ENCODE results near the gene CLBA1.

The CLBA1 gene

GRCh38 chr14:104953896-104954656 lies 31.5 kb upstream of the CLBA1 start:
- no peak for TF ChIP-seq CTCF (IDR thresholded peaks at IDR 0.05; ENCODE audit: low read depth, low read length, missing control alignments)
- DNase-seq (ENCODE audit: extremely low read depth, low read depth) = no peak
- no peak overlapping the region for H3K4me3 ChIP-seq (replicated peaks; ENCODE audit: low read depth, low read length)

GRCh38 chr14:104954746-104955395 lies 30.7 kb upstream of the CLBA1 start:
- no peak for TF ChIP-seq CTCF (IDR thresholded peaks at IDR 0.05; ENCODE audit: low read depth, low read length, missing control alignments)
- no peak for DNase-seq (ENCODE audit: extremely low read depth, low read depth)
- no peak overlapping the region for H3K4me3 ChIP-seq (replicated peaks; ENCODE audit: low read depth, low read length)

- H3K4me3 ChIP-seq (replicated peaks; ENCODE audit: low read depth, low read length) = no peak overlapping the region
- no peak for DNase-seq (ENCODE audit: extremely low read depth, low read depth)
Measured at GRCh38 chr14:104955396-104955770, 30.2 kb upstream of the CLBA1 start.

GRCh38 chr14:104956290-104956890 lies 29.2 kb upstream of the CLBA1 start:
- H3K4me3 ChIP-seq (replicated peaks; ENCODE audit: low read depth, low read length) = no peak overlapping the region
- no peak for TF ChIP-seq CTCF (IDR thresholded peaks at IDR 0.05; ENCODE audit: low read depth, low read length, missing control alignments)
- no peak for DNase-seq (ENCODE audit: extremely low read depth, low read depth)

More at GRCh38 chr14:104955396-104955770, 30.2 kb upstream of the CLBA1 start:
- no peak for TF ChIP-seq CTCF (IDR thresholded peaks at IDR 0.05; ENCODE audit: low read depth, low read length, missing control alignments)

GRCh38 chr14:104957146-104958113 lies 28.2 kb upstream of the CLBA1 start:
- DNase-seq (ENCODE audit: extremely low read depth, low read depth) = no peak
- no peak overlapping the region for H3K4me3 ChIP-seq (replicated peaks; ENCODE audit: low read depth, low read length)
- no peak for TF ChIP-seq CTCF (IDR thresholded peaks at IDR 0.05; ENCODE audit: low read depth, low read length, missing control alignments)

GRCh38 chr14:104964546-104964945 lies 21.0 kb upstream of the CLBA1 start:
- no peak for TF ChIP-seq CTCF (IDR thresholded peaks at IDR 0.05; ENCODE audit: low read depth, low read length, missing control alignments)
- no peak for DNase-seq (ENCODE audit: extremely low read depth, low read depth)
- H3K4me3 ChIP-seq (replicated peaks; ENCODE audit: low read depth, low read length) = no peak overlapping the region

Measured in HFF-Myc (cell line).